K562 (cell line): ENCODE data around the gene SDHC. TPM values are rescaled to one million over a fixed set of nuclear protein-coding genes. Genes with fewer than 3 reads are reported as not detected.
"Not testable (repeated sequence)": the region's sequence is repeated elsewhere in the genome, so short reads cannot be mapped to it uniquely, and the experiment has no call there.

Source experiments
- ATAC-seq: fragments of 200-7000 bp; cut with Tn5 transposase; 3 replicates; pipeline ENCODE4 v1.9.1; 2020; ENCODE audit warnings: moderate library complexity
- BruUV-seq: library from RNA; stranded (reverse); fragments of 400-500 nt; replicated peaks from 2 replicates; lab custom pipeline; 2021; lab: Mats Ljungman, UMichigan
- CTCF ChIA-PET: fragments of 300-600 bp; formaldehyde crosslinking; extraction: SDS; loops from one replicate; lab custom pipeline; 2021; ENCODE audit warnings: low intra/inter-chr PET ratio; lab: Yijun Ruan, JAX
- POLR2A ChIA-PET: fragments of 300-600, 350-650 bp; sonication (Branson Sonifier 250); formaldehyde crosslinking; extraction: SDS; loops from one replicate; lab custom pipeline; 2021; ENCODE audit warnings: antibody characterized with exemption, inconsistent platforms; lab: Yijun Ruan, JAX
- DNase-seq, 4 experiments: peaks; one replicate each; pipeline versions ENCODE4 v3.0.0 to v3.0.0-alpha.2; 2011 to 2018; ENCODE audit warnings: low spot score in 3 of 4, mixed read lengths in 3 of 4; ENCODE audit errors: extremely low read depth in 1 of 4
- FAIRE-seq: peaks from 2 replicates; lab custom pipeline; 2011; peaks lifted over from hg19 to GRCh38; lab: Jason Lieb, UNC
- H2AFZ ChIP-seq: 2 replicates; pipeline ENCODE4 v1.6.0; 2011; ENCODE audit warnings: low read depth, low read length, control low read depth, inconsistent platforms
- H3K27ac ChIP-seq: fragments of 200-600 bp; 3 replicates; pipeline ENCODE4 v1.8.0; 2011; ENCODE audit warnings: low read depth, mild to moderate bottlenecking, control low read depth, inconsistent platforms, low read length, moderate library complexity, mixed read lengths; ENCODE audit errors: extremely low read depth
- H3K27me3 ChIP-seq, 2 experiments: fragments of 300-600 bp in 1 of 2; 2 replicates in 1 of 2; 3 replicates in 1 of 2; pipeline versions ENCODE4 v1.6.0 to v1.8.0; 2011; ENCODE audit warnings: inconsistent platforms in 2 of 2, low read length in 2 of 2, mild to moderate bottlenecking in 1 of 2, mixed read lengths in 1 of 2, moderate library complexity in 1 of 2; ENCODE audit not compliant: control insufficient read depth in 2 of 2, insufficient read depth in 2 of 2
- H3K36me3 ChIP-seq: fragments of 300-600 bp; 3 replicates; pipeline ENCODE4 v1.8.0; 2011; ENCODE audit warnings: mild to moderate bottlenecking, low read length, inconsistent platforms; ENCODE audit not compliant: control insufficient read depth, insufficient read depth
- H3K4me1 ChIP-seq, 2 experiments: fragments of 200-600 bp in 1 of 2; replicated peaks in 1 of 2; 2 replicates in 1 of 2; 3 replicates in 1 of 2; pipeline versions ENCODE4 v1.5.1 to v1.8.0; 2011; ENCODE audit warnings: inconsistent platforms in 2 of 2, low read length in 2 of 2, mild to moderate bottlenecking in 1 of 2, mixed read lengths in 1 of 2, moderate library complexity in 1 of 2; ENCODE audit not compliant: control insufficient read depth in 2 of 2, insufficient read depth in 2 of 2
- H3K4me2 ChIP-seq: 2 replicates; pipeline ENCODE4 v1.6.1; 2011; ENCODE audit warnings: low read length, control low read depth, inconsistent platforms, mixed read lengths; ENCODE audit not compliant: insufficient read depth
- H3K4me3 ChIP-seq: fragments of 200-600 bp; sonication (generic), shearing (Covaris generic); 2 replicates; pipeline ENCODE4 v1.5.1; 2016; ENCODE audit warnings: control low read depth, inconsistent platforms
- H3K79me2 ChIP-seq: fragments of 200-600 bp; 3 replicates; pipeline ENCODE4 v1.8.0; 2011; ENCODE audit warnings: low read length, inconsistent platforms; ENCODE audit not compliant: control insufficient read depth, insufficient read depth
- H3K9ac ChIP-seq, 2 experiments: 2 replicates each; pipeline versions ENCODE4 v1.6.0 to v1.6.1; 2011; ENCODE audit warnings: low read depth in 2 of 2, low read length in 2 of 2, control low read depth in 1 of 2, inconsistent platforms in 1 of 2, mild to moderate bottlenecking in 1 of 2, mixed read lengths in 1 of 2; ENCODE audit not compliant: insufficient read depth in 1 of 2
- H3K9me1 ChIP-seq: one replicate; pipeline ENCODE4 v1.6.0; 2011; ENCODE audit warnings: inconsistent platforms, mild to moderate bottlenecking, low read length, moderate library complexity; ENCODE audit not compliant: control insufficient read depth, insufficient read depth
- H3K9me3 ChIP-seq: replicated peaks from 2 replicates; pipeline ENCODE4 v1.5.1; 2011; ENCODE audit warnings: low read depth, low read length, inconsistent platforms; ENCODE audit not compliant: control insufficient read depth, insufficient read depth
- H4K20me1 ChIP-seq: replicated peaks from 2 replicates; pipeline ENCODE4 v1.6.1; 2011; ENCODE audit warnings: low read length, inconsistent platforms, mixed read lengths; ENCODE audit not compliant: control insufficient read depth, insufficient read depth
- ARID1B ChIP-seq: fragments of 450-650 bp; IDR thresholded peaks from 2 replicates; pipeline ENCODE4 v1.6.1; 2016; ENCODE audit warnings: antibody characterized with exemption, mild to moderate bottlenecking, inconsistent platforms
- NRF1 ChIP-seq, 2 experiments: fragments of 450-650 bp; IDR thresholded peaks in 1 of 2; conservative IDR thresholded peaks in 1 of 2; 2 replicates each; pipeline ENCODE4 v1.6.1; 2014; ENCODE audit warnings: mild to moderate bottlenecking in 2 of 2
- SNAPC5 ChIP-seq: fragments of 250-450 bp; sonication (Bioruptor Pico); IDR thresholded peaks from 2 replicates; pipeline ENCODE4 v1.8.0; 2021; ENCODE audit warnings: moderate library complexity, mild to moderate bottlenecking, inconsistent platforms
- ZBTB40 ChIP-seq, 2 experiments: fragments of 450-650 bp in 1 of 2; sonication (generic) in 1 of 2; formaldehyde crosslinking in 1 of 2; IDR thresholded peaks; 2 replicates each; pipeline versions ENCODE4 v1.7.1 to v1.9.0; 2016 to 2022; ENCODE audit warnings: inconsistent platforms in 1 of 2, mild to moderate bottlenecking in 1 of 2, missing genetic modification reagents in 1 of 2
- ZNF274 ChIP-seq: IDR thresholded peaks from 2 replicates; pipeline ENCODE4 v1.6.1; 2011; ENCODE audit warnings: low read depth, mild to moderate bottlenecking, low read length, moderate library complexity, borderline replicate concordance
- WGBS: fragments of 100-300 bp; shearing (Covaris generic); methylation state at CpG from one replicate; pipeline ENCODE4 v1.1.6; 2016; ENCODE audit warnings: low coverage, mixed read lengths; ENCODE audit not compliant: insufficient coverage; ENCODE audit errors: missing lambda C conversion rate; 5-methylcytosine and 5-hydroxymethylcytosine counted together
- in situ Hi-C: fragments of 300-500 bp; cut with MboI; formaldehyde crosslinking; loops from 4 replicates; pipeline ENCODE4 v1.15.0; 2018; ENCODE audit warnings: inconsistent platforms, mixed read lengths
- intact Hi-C: fragments of 100-400 bp; cut with micrococcal nuclease; formaldehyde crosslinking; loops from 2 replicates; pipeline ENCODE4 v1.14.2; 2022
- polyA plus RNA-seq, 8 experiments: library from polyadenylated mRNA; depleted of rRNA in 4 of 8; stranded (reverse) in 5 of 8; unstranded in 3 of 8; fragments of >200 nt; fragmentation: Nextera tagmentation in 2 of 8; fragmentation: Illumina TruSeq in 1 of 8; extraction: Ambion mirVana in 2 of 8; extraction: Trizol in 1 of 8; gene quantifications; 2 replicates each; pipeline versions ENCODE4 v1.2.1 to v1.2.3, GENCODE V29; 2011 to 2014; ENCODE audit warnings: inconsistent platforms in 1 of 8, missing spikeins in 1 of 8
- total RNA-seq, 7 experiments: library from RNA; depleted of rRNA in 6 of 7; stranded (reverse); fragments of >200 nt in 6 of 7; fragmentation: Illumina TruSeq in 2 of 7; extraction: Trizol in 2 of 7; gene quantifications; 2 replicates each; pipeline versions ENCODE4 v1.2.1 to v1.2.3, GENCODE V29; 2011 to 2021; ENCODE audit warnings: low replicate concordance in 1 of 7

The SDHC gene
- total and polyA plus RNA-seq, 9 of the 15 experiments (the other 6 are each of a cell fraction or from before 2014, with no cell fraction given), result 7.7 to 309 (median 174) TPM

- H3K4me1 ChIP-seq, result peaks cover 10 to 16% of the 10 kb centered on the region in 2 experiments; a peak in 4 of 5 replicates
- H3K36me3 ChIP-seq, H3K79me2 ChIP-seq, H3K4me3 ChIP-seq, FAIRE-seq, H3K9me1 ChIP-seq, ATAC-seq, in situ Hi-C loops, H4K20me1 ChIP-seq, H3K9me3 ChIP-seq: not testable (repeated sequence)
- peak overlapping the region; percentile 12; the same call in 1 of the 2 replicates for H3K4me2 ChIP-seq
- 30% methylated on average over 8 of the region's 8 CpGs for WGBS
- POLR2A ChIA-PET, result interaction anchor here (0.5 kb wide), 2 partner anchors 232 to 318 kb away, joined by 3 read pairs; no protein-coding TSS in a partner anchor
- H2AFZ ChIP-seq, result peak overlapping the region; percentile 83
- TF ChIP-seq NRF1 (conservative IDR thresholded peaks at IDR 0.05 in 1 of 2, IDR thresholded peaks at IDR 0.05 in 1 of 2) (peak; percentile 88 to 89), ARID1B (peak; percentile 34; the same call in 1 of the 2 replicates)
- TF ChIP-seq, all 486 proteins: peak for 2; not testable (repeated sequence) for 484
- BruUV-seq, intact Hi-C loops, DNase-seq, H3K27me3 ChIP-seq, H3K9ac ChIP-seq, H3K27ac ChIP-seq, CTCF ChIA-PET: not testable (repeated sequence)
Measured at GRCh38 chr1:161397038-161397437, 82.9 kb downstream of the SDHC start.

GRCh38 chr1:161398900-161399256 lies 84.7 kb downstream of the SDHC start:
- intact Hi-C loops, result loop anchor here (1.0 kb wide), 1 partner anchor 29 kb away; no protein-coding TSS in a partner anchor
- peak; percentile 30 for ATAC-seq
- no peak for TF ChIP-seq SNAPC5 (CRISPR knock-in tag)
- TF ChIP-seq ZBTB40 (IDR thresholded peaks at IDR 0.05), result no peak
- TF ChIP-seq ZBTB40 (CRISPR knock-in tag; IDR thresholded peaks at IDR 0.05), result no peak
- no peak for TF ChIP-seq ZNF274

More at GRCh38 chr1:161398900-161399256, 84.7 kb downstream of the SDHC start:
- no peaks in the 10 kb centered on the region for H3K36me3 ChIP-seq
- no peaks in the 10 kb centered on the region for H3K9me1 ChIP-seq
- FAIRE-seq (no peak), DNase-seq (no peak)
- no peaks in the 10 kb centered on the region for H3K9me3 ChIP-seq
- CTCF ChIA-PET, result no interaction called here
- peak overlapping the region; percentile 94 for H3K9ac ChIP-seq
- H3K27me3 ChIP-seq, result no peaks in the 10 kb centered on the region
- H4K20me1 ChIP-seq, result no peaks in the 10 kb centered on the region
- peaks cover 10 to 16% of the 10 kb centered on the region in 2 experiments; a peak in 4 of 5 replicates for H3K4me1 ChIP-seq
- H3K4me2 ChIP-seq, result peak overlapping the region; percentile 94
- WGBS, result under 1% methylated on average over 17 of the region's 17 CpGs
- peak overlapping the region; percentile 67 for H3K4me3 ChIP-seq
- H3K79me2 ChIP-seq, result peaks cover 4% of the 10 kb centered on the region; the same call in 1 of the 3 replicates
- POLR2A ChIA-PET, result no interaction called here
- peak overlapping the region; percentile 97 for H3K27ac ChIP-seq
- TSS peak; percentile 95 for BruUV-seq
- H2AFZ ChIP-seq, result peak overlapping the region; percentile 96
- in situ Hi-C loops, result no loop called here
